Activated gamma-delta T cell (primary cell): ENCODE data around the gene RPL31.

ENCODE experiments used
- DNase-seq: peaks from one replicate; lab custom pipeline; 2025; lab: John Stamatoyannopoulos, UW

Gene RPL31

DNA sequence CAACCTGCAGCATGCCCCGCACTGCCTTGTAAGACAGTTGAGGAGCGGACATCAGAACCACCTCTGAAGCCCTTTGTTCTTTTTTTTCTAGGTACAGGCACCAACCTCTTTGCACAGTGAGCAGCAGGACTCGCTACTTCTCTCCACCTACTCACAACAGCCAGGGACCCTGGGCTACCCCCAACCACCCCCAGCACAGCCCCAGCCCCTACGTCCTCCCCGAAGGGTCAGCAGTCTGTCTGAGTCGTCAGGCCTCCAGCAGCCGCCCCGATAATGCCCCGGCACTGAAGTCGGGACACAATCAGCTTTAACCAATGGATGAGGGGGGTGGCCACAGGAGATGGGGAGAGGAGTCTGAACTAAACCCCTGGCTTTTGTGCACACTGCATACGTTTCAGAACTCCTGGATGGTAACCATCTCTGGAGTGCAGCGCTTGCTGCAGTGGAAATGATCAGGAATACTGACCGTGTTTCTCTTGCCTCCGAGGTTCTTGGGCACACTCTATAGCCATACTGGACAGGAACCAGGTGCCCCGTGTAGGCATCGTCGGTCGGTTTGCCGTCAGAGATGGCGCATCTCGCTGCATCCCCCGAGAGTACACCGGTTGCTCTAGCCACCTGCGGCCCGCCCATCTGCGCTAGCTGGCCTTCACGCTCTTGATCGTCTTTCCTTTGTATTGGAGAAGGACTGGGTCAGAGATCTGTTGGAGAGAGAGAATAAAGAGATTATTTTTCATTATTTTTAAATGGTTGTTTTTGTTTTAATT is 6.6 kb upstream of the RPL31 start:
- no peak for DNase-seq

DNA sequence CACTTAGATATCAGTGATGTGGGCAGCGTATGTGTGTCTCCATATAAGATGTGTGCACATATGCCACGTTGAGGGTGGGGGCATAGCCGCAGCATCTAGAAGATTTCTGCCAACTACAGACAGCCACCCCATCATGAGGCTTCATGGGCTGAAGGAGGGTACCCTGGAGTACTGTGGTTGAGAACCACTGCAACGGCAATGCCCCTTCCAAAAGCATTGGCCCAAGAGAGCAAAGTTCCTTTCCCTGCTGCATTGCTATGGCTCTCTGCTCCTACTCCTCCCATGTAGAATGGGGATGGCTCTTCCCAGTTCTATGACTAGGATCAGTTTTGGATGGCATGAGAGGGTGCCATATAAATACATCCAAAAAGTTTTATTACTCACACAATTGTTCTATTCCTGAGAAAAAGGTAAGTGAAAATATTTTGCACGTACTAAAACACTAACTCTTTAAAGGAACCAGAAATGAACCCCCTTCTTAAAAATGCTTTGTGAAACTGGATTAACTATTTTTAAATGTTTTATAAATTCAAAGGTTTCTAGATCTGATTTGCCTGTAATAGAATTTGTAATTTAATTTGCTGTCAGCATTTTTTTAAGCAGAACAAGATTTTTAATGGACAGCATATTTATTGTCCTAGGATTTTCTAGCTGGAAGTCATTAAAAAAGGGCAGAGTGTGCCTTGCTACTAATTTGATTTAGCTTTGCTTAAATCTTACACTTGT is 4.4 kb upstream of the RPL31 start:
- DNase-seq = no peak

DNA sequence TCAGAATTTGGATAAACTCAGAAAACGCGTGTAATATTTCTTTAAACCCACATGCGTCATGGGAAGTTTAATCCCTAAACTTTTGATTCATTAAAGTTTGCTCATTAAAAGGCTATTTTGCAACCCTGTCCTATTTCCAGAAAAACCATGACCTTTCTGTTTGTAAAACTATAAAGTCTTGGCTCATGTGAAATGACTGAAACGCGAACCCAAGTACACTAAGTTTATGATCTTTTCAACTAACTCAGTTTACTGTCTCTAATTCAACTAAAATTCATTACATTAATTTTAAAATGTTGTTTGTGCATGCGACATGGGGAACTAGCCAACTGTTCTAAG is 3.9 kb upstream of the RPL31 start:
- DNase-seq = no peak

DNA sequence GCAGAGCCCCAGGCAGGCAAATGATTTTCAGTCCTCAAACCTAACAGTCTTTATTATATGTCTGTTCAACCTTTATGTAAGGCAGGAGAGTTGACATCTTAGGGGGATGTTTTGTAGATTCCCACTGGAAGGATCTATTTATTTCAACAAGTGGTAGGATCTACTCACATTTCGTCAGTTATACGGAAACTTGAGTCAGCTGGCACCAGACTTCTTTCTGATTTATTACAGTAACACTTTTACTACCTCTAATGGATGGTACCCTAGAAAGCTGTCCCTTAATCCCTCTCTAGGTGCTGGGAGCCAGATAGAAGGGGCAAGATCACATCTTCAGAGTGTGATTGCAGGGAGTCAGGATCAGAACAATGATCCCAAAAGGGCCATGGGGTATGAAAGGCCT is 2.1 kb upstream of the RPL31 start:
- DNase-seq = no peak

DNA sequence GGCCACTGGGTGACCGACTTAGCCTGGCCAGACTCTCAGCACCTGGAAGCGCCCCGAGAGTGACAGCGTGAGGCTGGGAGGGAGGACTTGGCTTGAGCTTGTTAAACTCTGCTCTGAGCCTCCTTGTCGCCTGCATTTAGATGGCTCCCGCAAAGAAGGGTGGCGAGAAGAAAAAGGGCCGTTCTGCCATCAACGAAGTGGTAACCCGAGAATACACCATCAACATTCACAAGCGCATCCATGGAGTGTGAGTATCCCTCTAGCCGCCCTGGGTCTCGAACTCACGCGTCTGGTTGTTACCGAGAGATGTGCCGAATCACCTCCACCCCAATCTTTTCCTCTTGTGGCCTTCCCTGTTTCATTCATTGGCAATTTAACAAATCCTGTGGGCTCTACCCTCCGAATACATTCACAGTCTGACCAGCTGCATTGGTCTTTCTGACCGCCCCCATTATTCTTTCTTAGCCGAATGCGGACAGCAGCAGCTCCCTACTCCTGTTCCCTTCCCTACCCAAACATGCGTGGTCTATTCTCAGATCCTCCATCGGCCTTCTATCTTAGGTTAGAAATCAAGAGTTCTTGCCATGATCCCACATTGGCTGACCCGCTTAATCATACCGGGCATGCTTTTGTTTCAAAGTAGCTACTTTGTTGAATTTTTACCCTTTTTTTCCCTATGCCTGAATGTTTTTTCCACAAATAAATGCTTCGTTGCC is 631 bp downstream of the RPL31 start:
- no peak for DNase-seq

DNA sequence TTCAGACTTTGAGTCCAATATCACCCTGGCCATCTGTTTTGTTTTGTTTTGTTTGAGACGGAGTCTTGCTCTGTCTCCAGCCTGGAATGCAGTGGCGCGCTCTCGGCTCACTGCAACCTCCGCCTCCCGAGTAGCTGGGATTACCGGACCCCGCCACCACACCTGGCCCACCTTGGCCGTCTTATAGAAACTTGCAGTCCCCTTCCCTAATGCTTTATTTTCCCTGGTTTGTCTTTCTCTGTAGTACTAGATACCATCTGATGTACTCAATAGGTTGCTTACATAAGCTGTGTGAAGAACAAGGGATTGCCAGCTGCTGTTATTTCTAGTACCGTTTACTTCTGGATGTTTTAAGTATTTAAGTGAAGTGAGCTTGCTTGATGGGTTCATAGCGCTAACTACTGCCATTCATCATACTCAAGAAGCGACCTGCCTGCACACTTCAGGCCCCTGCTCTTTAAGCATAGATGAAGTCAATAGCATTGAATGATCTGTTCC is 1.2 kb downstream of the RPL31 start:
- DNase-seq = no peak

DNA sequence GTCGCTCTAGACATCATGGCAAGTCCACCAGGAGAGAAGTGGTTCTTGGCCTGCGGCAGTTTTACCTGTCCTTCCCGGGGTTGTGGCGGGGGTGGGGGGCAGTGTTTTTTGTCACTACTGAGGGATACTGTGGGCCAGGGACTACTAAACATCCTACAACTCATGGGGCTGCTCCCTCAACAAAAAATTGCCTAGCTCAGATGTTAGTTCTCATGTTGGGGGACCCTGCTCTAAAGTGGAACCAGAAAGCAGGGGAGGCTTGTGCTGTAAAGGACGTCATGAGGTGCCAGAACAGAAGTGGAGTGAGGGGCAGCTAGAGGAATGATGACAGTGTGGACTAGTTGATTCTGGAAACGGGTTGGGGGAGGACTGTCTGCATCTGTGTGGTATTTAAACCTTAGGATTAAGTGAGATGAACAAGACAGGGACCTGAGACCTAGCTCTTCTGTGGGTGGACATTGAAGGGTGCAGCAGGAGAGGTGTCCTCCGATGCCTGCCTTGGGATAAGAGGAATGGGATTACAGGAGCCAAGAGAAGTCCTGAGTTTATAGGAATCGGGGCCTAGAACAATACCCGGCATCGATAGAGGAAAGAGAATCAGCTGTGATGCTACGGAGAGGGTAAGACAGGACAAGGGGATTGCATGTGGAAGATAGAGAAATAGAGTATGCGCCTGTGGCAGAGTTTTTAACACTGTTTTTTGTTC is 2.7 kb downstream of the RPL31 start:
- no peak for DNase-seq

DNA sequence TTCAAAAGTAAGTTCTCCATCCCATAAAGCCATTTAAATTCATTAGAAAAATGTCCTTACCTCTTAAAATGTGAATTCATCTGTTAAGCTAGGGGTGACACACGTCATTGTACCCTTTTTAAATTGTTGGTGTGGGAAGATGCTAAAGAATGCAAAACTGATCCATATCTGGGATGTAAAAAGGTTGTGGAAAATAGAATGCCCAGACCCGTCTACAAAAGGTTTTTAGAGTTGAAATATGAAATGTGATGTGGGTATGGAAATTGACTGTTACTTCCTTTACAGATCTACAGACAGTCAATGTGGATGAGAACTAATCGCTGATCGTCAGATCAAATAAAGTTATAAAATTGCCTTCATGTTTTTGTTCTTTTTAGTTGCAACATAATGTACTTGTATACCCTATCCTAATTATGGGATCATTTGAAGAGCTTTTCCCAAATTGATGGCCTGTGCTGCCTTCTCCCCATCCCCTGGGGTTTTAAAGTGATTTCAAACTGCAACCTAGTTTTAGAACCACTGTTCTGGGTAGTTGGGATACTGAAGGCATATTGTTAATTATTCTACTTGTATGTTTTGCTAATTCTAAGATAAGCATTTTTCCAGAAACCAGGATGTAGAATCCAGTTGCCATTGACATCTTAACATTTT is 4.1 kb downstream of the RPL31 start:
- DNase-seq = no peak

DNA sequence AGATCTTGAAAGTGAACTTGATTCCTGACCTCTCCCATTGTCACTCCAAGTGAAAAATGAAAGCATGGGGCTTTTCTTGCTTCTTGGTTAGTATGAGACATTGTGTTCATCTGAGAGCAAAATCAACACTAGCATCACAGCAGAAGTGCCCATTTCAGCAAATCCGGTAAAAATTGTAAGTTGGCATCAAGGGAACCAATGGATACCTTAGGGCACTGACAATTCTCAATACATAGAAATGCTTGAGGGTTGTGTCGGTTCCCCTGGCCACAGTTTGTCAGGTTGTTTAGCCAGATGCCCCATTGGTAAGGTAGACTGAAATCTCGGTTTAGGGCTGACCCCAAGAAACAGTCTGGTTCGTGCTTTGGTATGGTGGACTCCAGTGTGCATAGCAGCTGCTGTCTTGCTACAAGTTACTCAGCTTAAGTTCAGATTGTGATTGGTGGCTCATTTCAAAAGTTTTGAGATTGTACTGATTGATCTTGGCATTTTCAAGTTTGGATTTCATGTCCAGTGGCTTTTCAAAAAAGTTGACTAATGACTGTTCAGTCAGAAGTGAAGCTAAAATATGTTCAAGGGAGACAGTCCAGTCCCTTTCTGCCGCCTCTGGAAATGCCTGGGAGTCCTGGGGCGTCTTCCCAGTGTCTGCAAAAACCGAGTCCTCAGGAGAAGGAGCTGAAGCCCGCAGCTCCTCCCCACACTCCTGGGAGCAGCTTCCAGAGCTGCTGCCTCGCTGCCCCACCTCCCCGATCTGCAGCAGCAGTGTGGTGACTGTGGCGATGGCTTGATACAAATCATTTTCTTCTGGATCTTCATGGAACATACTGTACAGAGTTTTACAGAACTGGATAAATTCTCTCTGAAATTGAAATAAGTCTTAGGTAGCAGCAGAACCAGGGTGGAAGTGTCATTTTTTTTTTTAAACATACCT is 5.6 kb downstream of the RPL31 start:
- DNase-seq = no peak

DNA sequence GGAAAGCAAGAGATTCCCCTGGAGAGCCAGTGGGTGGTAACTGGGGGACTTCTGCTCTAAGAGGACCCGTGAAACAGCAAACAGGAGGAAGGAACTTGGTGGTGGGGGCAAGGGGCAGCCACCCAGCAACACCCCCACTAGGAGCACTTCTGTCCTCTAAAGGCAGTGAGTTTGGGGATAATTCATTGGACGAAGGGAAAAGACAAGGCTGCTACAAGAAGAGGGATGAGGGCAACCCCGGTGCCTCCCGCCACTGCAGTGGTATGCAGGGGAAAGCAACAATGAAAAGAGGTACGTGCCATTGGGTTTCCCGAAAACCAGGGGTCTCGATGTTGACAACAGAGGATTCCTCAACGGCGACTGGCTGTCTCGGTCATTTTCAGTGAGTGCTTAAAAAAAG is 9.1 kb downstream of the RPL31 start:
- DNase-seq = no peak

DNA sequence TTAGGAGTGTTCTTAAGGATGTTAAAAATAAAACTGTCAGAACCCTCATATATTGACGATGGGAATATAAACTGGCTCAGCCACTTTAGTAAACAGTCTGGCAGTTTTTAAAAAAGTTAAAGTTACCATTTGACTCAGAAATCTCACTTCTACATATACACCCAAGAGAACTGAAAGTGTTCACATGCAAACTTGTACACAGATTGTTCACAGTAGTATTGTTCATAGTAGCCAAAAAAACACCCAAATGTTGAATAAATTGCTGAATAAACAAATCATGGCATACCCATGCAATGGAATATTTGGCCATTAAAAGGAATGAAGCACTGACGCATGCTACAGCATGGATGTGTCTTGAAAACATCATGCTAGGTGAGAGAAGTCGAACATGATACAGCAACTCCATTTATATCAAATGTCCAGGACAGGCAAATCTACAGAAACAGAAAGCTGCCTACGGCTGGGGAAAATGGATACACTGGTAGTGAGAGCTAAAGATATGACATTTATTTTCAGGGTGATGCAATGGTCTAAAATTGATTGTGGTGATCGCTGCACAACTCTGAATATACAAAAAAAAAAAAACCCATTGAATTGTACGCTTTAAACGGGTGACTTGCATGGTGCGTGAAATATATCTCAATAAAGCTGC is 10.1 kb downstream of the RPL31 start:
- no peak for DNase-seq

DNA sequence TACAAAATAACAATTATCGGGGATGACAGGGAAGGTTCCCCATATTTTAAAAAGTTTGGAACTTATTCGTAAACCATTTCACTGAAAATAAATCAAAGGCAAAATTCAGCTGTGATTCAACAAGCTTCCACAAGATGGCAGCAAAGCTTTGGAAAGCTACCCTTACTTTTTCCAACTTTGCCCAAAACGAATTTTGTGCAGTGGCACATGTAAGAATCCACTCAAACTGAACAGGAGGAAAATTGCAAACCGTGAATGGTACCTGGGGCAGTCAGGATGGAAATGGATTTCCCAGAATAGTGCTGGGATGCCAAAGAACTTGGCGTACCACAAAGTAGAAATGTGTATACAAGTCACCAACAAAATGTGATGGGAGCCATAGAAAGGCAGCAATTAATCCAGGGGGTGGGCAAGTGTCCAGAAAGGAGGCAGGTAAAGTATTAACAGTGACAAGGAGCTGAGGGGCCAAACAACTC is 10.7 kb downstream of the RPL31 start:
- DNase-seq = no peak

DNA sequence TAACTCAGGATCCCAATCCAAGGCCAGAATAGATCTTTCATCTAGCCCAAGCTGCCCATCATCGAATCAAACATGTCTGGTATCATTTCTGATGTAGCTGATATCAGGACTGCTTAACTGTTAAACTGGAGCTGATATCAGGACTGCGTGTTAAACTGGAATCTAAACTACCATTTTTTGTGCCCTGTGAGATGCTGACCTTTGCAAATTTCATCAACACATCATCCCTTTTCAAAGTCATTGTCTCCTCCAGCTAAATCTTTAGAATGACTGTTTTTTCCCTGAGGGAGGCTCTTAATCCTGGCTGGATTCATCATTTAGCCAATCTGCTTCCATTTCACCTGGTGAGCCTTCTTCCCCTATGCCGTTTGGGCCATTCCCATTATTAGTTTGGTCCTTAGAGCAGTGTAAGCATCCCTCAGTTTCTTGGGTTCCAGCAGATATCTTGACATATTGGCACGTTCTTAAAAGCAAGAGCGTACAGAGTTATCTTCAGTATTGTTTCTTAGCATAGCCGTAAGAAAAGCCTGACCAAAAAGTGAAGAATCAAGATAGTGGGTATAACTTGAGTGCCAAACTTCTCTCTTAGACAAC is 12.3 kb downstream of the RPL31 start:
- no peak for DNase-seq

DNA sequence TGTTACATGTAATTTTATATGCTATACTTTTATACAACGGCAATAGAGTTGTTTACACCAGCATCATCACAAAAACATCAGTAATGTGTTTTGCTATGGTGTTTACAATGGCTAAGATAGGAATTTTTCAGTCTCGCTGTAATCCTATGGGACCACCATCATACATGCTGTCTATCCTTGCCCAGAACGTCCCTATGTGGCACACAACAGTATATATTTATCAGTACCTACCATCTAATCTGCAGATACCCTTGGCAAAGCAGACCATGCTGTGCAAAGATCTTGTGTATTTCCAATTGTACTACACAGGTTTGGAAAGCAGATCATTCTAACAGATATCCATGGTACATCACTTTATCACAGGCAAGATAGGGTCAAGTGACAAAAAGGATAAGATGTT is 15.3 kb downstream of the RPL31 start:
- no peak for DNase-seq

DNA sequence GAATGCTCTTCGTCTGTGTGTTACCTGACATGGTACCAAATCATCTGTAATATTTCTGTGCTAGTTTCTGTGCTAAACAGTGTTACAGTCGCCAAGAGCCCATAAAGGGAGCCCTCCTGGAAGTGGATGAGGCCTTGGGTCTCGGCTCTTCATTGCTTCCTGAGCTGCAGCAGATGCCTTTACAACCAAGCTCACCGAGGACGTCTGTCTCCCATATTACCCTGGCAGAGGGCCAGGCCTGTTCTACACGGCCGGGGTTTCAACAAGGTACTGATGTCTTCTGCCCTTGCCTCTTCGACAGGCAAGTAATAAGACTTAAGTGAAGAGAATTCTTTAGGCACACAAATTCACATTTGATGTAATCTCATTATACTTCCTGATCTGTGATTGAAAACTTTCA is 16.8 kb downstream of the RPL31 start:
- DNase-seq = no peak

DNA sequence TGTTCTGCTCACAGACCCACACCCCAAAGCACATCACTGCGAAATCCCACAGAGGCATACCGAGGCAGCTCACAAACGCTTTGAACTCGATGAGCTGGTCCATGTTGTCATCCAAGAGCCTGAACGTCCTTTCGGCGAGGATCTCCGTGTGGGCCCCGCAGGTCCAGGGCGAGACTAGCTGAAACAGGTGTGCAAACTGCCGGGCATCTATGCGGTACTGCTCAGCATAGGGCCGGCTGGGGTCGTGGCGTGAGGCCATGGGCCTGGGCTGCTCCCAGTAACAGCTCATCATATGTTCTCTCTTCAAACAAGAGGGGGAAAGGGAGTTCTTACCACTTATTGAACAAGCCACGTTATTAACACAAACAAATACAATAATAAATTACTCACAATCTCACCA is 20.1 kb downstream of the RPL31 start:
- no peak for DNase-seq

DNA sequence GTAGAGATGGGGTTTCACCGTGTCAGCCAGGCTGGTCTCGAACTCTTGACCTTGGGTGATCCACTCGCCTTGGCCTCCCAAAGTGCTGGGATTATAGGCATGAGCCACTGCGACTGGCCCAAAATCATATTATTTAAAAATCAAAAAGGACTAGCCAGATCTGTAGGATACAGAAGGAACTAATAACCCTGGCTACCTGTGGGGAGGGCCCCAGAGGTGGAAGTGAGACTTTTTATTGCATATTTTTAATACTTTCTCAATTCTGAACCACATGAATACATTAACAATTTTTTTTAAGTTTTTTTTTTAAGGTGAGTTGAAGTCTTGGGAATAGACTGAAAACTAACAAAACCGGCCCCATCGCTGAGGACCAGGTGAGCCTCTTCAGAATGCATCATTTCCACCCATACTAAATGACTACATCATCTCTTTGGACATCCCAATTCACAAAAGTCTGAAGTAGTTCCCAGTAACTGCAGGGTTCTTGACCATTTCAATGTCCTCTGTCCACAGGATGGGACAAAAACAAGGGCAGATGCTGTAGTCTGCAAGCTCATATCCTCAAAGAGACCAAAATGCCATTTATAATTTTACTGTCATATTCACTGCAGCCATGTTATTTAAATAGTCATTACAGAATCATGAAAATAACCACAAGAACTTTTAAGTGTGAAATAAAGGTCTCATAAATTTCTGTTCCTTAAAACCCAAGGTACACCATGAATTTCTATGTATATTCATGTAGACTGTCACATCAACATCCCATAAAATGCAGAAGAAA is 21.4 kb downstream of the RPL31 start:
- no peak for DNase-seq

DNA sequence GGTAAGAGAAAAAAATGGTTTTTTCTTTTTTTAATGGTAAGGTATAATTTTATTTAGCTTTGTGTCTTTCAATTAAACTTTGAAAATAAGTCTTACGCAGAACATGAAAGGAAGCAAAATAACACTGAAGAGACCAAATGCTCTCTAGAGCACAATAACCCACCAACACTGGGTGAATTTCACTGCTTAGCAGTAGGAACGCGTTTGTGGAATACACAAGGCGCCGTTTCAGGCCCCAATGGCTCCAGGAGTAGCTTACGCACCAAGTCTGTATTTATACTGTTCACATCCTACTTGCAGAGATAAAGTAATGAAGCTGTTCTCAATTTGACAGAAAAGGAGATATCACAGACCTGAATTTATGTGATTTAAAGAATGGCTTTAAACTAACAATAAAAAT is 23.5 kb downstream of the RPL31 start:
- no peak for DNase-seq

DNA sequence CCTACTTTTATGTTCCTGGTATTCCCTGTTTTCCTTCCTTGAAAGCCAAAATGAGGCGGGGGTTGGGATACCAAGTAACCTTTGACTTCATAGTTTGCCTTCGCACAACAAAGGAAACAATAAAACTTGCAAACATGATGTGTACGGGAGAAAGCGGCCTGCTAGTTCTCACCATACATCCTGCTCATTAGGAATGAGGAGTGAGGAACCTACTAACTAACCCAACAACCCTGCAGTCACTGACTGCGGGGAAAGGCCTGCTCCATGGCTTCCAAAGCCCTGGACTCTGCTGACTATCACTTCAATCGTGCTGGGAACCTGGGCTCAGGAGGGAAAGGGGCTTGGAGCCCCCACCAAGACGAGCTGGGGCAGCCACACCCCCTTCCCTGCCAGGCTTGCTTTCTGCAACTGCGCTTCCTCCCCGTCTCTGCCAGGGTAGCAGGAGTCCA is 24.2 kb downstream of the RPL31 start:
- DNase-seq = no peak
